ENCODE results near the gene NIPSNAP2.
"Not testable (repeated sequence)": the region's sequence is repeated elsewhere in the genome, so short reads cannot be mapped to it uniquely, and the experiment has no call there.

NIPSNAP2 gene

DNA sequence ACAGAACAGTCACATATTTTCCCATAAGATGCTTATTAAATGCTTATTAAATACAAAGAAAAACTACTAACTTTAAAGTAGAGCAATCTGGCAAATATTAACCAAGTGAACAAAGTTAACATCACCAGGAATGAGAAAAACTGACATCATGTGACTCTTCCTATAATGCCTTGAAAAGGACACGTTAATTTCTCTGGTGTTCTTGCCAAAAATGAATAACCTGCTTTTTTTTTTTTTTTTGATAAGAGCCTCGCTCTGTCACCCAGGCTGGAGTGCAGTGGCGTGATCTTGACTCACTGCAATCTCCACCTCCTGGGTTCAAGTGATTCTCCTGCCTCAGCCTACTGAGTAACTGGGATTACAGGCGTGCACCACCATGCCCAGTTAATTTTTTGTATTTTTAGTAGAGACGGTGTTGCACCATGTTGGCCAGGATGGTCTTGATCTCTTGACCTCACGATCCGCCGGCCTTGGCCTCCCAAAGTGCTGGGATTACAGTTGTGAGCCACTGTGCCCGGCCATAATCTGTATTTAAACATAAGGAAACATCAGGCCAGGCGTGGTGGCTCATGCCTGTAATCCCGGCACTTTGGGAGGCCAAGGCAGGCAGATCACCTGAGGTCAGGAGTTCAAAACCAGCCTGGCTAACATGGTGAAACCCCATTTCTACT, 83.2 kb downstream of the NIPSNAP2 start:
- DNase-seq (ENCODE audit: low read depth): not testable (repeated sequence)

DNA sequence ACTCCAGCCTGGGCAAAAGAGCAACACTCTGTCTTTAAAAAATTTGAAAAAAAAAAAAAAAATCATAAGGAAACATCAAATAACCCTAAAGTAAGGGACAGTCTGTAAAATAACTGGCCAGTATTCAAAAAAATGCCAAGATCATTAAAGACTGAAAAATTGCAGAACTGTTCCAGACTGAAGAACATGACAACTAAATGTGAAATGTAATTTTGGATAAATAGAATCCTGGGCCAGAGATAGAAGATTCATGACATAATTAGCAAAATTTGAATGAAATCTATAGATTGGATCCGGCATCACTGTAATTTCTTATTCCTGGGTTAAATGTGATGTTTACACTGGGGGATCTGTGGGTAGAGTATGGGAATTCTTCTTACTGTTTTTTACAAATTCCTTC, 83.9 kb downstream of the NIPSNAP2 start:
- DNase-seq (ENCODE audit: low read depth): no peak

DNA sequence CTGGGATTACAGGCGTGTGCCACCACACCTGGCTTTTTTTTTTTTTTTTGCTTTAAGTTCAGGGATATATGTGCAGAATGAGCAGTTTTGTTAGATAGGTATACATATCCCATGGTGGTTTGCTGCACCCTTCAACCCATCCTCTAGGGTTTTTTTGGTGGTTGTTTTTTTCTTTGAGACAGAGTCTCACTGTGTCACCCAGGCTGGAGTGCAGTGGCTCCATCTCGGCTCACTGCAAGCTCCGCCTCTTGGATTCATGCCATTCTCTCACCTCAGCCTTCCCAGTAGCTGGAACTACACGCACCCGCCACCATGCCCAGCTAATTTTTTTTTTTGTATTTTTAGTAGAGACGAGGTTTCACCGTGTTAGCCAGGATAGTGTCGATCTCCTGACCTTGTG, 84.4 kb downstream of the NIPSNAP2 start:
- DNase-seq (ENCODE audit: low read depth): peak; percentile 21

Data from ELR (cell line).